WERI-Rb-1 (cell line): ENCODE measurements around the gene COL17A1.

Experiments used
- DNase-seq: peaks from one replicate; pipeline ENCODE4 v3.0.0-alpha.2; 2020
- H3K27ac ChIP-seq: fragments of 250-450 bp; sonication (Bioruptor Pico); 2 replicates; pipeline ENCODE4 v1.5.1; 2020; ENCODE audit warnings: mild to moderate bottlenecking, moderate library complexity
- H3K27me3 ChIP-seq: fragments of 250-450 bp; sonication (Bioruptor Pico); 2 replicates; pipeline ENCODE4 v1.5.1; 2021; ENCODE audit warnings: mild to moderate bottlenecking, low read depth, moderate library complexity; ENCODE audit not compliant: insufficient read depth, severe bottlenecking
- H3K36me3 ChIP-seq: fragments of 250-450 bp; sonication (Bioruptor Pico); 2 replicates; pipeline ENCODE4 v1.5.1; 2020; ENCODE audit warnings: mild to moderate bottlenecking, moderate library complexity
- H3K4me3 ChIP-seq: 2 replicates; pipeline ENCODE4 v1.5.1; 2011; ENCODE audit warnings: low read depth, mild to moderate bottlenecking, control low read depth, low read length
- H3K9me3 ChIP-seq: fragments of 250-450 bp; sonication (Bioruptor Pico); 2 replicates; pipeline ENCODE4 v1.5.1; 2021; ENCODE audit warnings: mild to moderate bottlenecking, moderate library complexity; ENCODE audit not compliant: severe bottlenecking
- TF ChIP-seq, protein P1 (sequence below): IDR thresholded peaks from 2 replicates; pipeline ENCODE4 v1.5.1; 2011; ENCODE audit warnings: low read depth, mild to moderate bottlenecking, control low read depth, inconsistent platforms, low read length

COL17A1 gene

DNA sequence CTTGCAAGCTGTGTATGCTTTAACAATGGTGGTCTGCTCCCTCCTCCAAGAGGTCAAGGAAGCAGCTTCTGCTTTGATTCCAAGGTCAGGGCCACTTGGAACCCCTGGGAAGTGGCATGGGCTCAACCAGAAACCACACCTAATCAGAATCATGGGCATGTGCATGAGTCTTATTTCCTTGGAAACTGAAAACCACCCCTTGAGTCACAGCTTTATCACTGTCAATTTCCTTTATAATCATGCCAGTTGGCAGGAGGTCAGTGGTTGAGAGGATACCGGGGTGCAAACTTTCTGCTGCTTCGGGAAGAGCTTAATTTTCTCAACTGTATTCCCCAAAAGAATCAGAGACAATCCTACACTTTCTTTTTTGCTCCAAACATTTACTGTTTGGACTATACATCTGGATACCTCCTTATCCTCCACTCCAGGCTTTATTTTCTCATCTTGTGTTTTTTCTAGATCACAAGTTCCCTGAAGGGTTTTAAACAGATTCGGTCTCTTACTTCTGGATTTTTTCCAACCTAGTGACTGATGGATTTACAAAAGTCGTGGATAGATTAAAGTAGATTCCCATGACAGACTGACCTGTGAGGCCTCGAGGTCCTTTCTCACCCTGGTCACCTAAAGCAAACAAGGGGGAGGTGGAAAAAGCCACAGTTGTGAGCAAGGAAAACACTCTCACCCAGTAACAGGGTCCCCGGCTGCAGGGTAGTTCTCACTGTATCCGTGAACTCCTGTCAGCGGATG lies 36.0 kb downstream of the COL17A1 start:
- DNase-seq, result no peak
- no peak overlapping the region for H3K4me3 ChIP-seq
- TF ChIP-seq, protein P1, sequence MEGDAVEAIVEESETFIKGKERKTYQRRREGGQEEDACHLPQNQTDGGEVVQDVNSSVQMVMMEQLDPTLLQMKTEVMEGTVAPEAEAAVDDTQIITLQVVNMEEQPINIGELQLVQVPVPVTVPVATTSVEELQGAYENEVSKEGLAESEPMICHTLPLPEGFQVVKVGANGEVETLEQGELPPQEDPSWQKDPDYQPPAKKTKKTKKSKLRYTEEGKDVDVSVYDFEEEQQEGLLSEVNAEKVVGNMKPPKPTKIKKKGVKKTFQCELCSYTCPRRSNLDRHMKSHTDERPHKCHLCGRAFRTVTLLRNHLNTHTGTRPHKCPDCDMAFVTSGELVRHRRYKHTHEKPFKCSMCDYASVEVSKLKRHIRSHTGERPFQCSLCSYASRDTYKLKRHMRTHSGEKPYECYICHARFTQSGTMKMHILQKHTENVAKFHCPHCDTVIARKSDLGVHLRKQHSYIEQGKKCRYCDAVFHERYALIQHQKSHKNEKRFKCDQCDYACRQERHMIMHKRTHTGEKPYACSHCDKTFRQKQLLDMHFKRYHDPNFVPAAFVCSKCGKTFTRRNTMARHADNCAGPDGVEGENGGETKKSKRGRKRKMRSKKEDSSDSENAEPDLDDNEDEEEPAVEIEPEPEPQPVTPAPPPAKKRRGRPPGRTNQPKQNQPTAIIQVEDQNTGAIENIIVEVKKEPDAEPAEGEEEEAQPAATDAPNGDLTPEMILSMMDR, result no peak
- no peaks in the 10 kb centered on the region for H3K9me3 ChIP-seq
- H3K27me3 ChIP-seq, result no peaks in the 10 kb centered on the region
- no peak overlapping the region for H3K27ac ChIP-seq
- H3K36me3 ChIP-seq, result no peaks in the 10 kb centered on the region

DNA sequence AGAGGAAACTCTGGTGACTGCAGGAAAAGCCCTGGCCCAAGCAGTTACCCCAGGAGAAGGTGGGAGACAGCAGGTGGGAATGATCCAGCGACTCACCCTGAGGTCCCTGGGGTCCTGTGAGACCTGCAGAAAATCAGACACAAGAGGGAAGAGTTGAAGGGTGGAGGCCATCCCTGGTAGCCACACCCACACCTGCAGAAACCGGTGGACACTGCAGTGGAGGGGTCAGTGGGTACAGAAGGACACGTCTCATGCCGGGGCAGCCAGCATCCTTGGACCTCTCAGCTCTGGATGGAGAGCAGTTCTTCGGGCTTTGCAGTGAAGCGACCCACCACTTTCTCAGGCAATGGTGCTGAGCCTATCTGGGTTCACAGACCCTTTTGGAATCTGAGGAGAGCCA lies 39.0 kb downstream of the COL17A1 start:
- Histone ChIP-seq H3K36me3 (no peaks in the 10 kb centered on the region), H3K9me3 (no peaks in the 10 kb centered on the region), H3K4me3 (no peak overlapping the region), H3K27me3 (no peaks in the 10 kb centered on the region), H3K27ac (no peak overlapping the region)
- TF ChIP-seq, protein P1, result no peak
- no peak for DNase-seq

DNA sequence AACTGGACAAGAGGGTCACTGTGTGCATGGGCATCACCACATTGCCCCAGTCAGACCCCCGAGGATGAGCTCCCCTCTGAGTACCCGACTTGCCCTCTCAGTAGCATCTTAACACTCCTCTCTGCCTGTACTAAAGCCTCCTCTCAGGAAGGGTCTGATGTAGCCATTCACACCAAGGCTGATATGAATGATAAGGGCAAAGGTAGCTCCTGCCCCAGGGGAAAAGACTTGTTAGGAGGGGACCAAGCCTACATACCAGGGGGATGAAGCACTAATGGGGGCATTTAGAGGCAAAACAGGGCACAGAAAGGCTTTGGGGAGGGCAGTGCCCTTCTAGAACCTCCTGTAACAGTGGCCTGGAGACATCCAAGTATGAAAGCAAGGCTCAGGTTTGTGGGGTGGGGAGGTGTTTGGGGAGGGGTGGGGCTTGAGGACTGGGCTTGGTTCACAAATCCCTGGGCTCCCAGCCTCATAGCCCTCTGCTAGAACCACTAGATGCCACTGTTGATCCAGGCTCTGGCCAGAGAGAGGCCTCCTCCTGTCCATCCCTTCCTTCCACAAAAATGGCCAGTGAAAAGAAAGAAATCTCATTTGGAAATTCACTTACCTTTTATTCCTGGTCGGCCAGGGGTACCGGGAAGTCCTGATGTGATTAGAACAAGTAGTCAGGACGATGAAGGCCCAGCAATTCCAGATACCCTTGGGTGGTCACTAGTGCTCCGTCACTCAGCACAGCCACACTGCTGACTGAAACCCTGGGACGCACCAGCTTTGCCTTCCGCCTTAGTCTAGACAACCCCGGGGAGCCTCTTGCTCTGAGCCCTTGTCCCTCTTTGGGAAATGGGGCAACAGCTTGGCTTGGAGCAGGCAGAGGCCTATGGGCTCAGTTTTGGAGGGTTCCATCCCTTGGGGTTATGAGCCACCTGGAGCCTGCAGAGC lies 40.3 kb downstream of the COL17A1 start:
- Histone ChIP-seq H3K27ac (no peak overlapping the region), H3K27me3 (no peaks in the 10 kb centered on the region), H3K36me3 (no peaks in the 10 kb centered on the region), H3K4me3 (no peak overlapping the region), H3K9me3 (no peaks in the 10 kb centered on the region)
- DNase-seq, result peak; percentile 76
- TF ChIP-seq, protein P1, result peak; percentile 88

DNA sequence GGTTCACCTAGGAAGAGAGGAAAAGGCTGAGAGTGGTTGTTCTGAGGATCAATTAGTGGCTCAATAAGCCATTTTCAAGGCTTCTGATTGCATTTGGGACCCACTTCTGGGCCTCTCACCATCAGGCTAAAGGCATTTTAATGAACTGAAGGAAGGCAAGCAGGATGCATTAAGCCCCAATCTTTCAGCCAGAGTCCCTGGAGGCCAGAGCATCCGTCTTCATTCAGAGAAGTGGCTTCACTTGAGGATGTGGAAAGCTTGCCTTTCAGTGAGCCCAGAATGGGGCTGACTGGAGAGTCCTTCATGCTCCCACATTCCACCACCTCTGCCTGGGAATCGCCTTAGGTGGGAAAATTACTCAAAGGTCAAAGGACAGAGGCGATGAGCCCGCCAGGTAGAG lies 41.8 kb downstream of the COL17A1 start:
- TF ChIP-seq, protein P1, result no peak
- no peak overlapping the region for H3K4me3 ChIP-seq
- no peak for DNase-seq
- H3K27me3 ChIP-seq, result no peaks in the 10 kb centered on the region
- H3K9me3 ChIP-seq, result no peaks in the 10 kb centered on the region
- H3K27ac ChIP-seq, result no peak overlapping the region
- no peaks in the 10 kb centered on the region for H3K36me3 ChIP-seq

DNA sequence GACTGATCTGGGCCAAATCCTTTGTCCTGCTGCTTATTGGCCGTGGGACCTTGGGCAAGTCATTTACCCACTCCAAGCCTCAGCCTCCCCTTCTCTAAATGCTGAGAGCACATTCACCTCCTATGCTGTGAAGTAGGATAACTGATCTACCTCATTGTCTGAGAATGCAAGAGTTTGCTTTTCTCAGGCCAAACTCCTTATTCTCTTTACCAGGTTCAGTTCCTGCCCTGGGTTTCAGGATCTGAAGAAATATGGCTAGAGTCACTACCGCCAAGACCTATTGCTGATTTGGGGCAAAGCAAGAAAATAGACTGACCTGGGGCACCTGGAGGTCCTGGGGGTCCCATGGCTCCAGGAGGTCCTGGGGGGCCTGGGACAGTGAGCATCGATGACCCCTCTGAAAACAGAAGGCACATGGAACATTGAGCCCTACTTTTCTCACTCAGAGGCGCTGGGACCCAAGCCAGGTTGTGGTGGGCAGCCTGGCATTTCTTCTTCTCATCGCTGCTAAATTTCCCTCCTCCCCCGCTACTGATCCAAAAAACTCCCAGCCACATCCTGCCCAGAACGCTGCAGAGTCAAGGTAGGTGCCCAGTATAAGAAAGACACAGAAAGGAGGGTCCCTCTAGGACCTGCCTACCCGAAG lies 42.4 kb downstream of the COL17A1 start:
- Histone ChIP-seq H3K27me3 (no peaks in the 10 kb centered on the region), H3K4me3 (no peak overlapping the region), H3K9me3 (no peaks in the 10 kb centered on the region), H3K27ac (no peak overlapping the region), H3K36me3 (no peaks in the 10 kb centered on the region)
- TF ChIP-seq, protein P1, result no peak
- DNase-seq, result no peak
